ENCODE measurements around the gene LHFPL6.

GRCh38 chr13:39405107-39405506, 197.9 kb downstream of the LHFPL6 start:
- TF ChIP-seq POLR2AphosphoS5 (IDR thresholded peaks at IDR 0.05) (no peak), POLR2A (IDR thresholded peaks at IDR 0.05) (no peak)
